K562 (cell line): Measurements from ENCODE around the gene SIX3. TPM values are rescaled to one million over a fixed set of nuclear protein-coding genes. Genes with fewer than 3 reads are reported as not detected.

Experiments used
- ATAC-seq: fragments of 200-7000 bp; cut with Tn5 transposase; 3 replicates; pipeline ENCODE4 v1.9.1; 2020; ENCODE audit warnings: moderate library complexity
- BruUV-seq: library from RNA; stranded (reverse); fragments of 400-500 nt; replicated peaks from 2 replicates; lab custom pipeline; 2021; lab: Mats Ljungman, UMichigan
- CTCF ChIA-PET: fragments of 300-600 bp; formaldehyde crosslinking; extraction: SDS; loops from one replicate; lab custom pipeline; 2021; ENCODE audit warnings: low intra/inter-chr PET ratio; lab: Yijun Ruan, JAX
- POLR2A ChIA-PET: fragments of 300-600, 350-650 bp; sonication (Branson Sonifier 250); formaldehyde crosslinking; extraction: SDS; loops from one replicate; lab custom pipeline; 2021; ENCODE audit warnings: antibody characterized with exemption, inconsistent platforms; lab: Yijun Ruan, JAX
- DNase-seq, 4 experiments: peaks; one replicate each; pipeline versions ENCODE4 v3.0.0 to v3.0.0-alpha.2; 2011 to 2018; ENCODE audit warnings: low spot score in 3 of 4, mixed read lengths in 3 of 4; ENCODE audit errors: extremely low read depth in 1 of 4
- FAIRE-seq: peaks from 2 replicates; lab custom pipeline; 2011; peaks lifted over from hg19 to GRCh38; lab: Jason Lieb, UNC
- H2AFZ ChIP-seq: 2 replicates; pipeline ENCODE4 v1.6.0; 2011; ENCODE audit warnings: low read depth, low read length, control low read depth, inconsistent platforms
- H3K27ac ChIP-seq: fragments of 200-600 bp; 3 replicates; pipeline ENCODE4 v1.8.0; 2011; ENCODE audit warnings: low read depth, mild to moderate bottlenecking, control low read depth, inconsistent platforms, low read length, moderate library complexity, mixed read lengths; ENCODE audit errors: extremely low read depth
- H3K27me3 ChIP-seq, 2 experiments: fragments of 300-600 bp in 1 of 2; 2 replicates in 1 of 2; 3 replicates in 1 of 2; pipeline versions ENCODE4 v1.6.0 to v1.8.0; 2011; ENCODE audit warnings: inconsistent platforms in 2 of 2, low read length in 2 of 2, mild to moderate bottlenecking in 1 of 2, mixed read lengths in 1 of 2, moderate library complexity in 1 of 2; ENCODE audit not compliant: control insufficient read depth in 2 of 2, insufficient read depth in 2 of 2
- H3K36me3 ChIP-seq: fragments of 300-600 bp; 3 replicates; pipeline ENCODE4 v1.8.0; 2011; ENCODE audit warnings: mild to moderate bottlenecking, low read length, inconsistent platforms; ENCODE audit not compliant: control insufficient read depth, insufficient read depth
- H3K4me1 ChIP-seq, 2 experiments: fragments of 200-600 bp in 1 of 2; replicated peaks in 1 of 2; 2 replicates in 1 of 2; 3 replicates in 1 of 2; pipeline versions ENCODE4 v1.5.1 to v1.8.0; 2011; ENCODE audit warnings: inconsistent platforms in 2 of 2, low read length in 2 of 2, mild to moderate bottlenecking in 1 of 2, mixed read lengths in 1 of 2, moderate library complexity in 1 of 2; ENCODE audit not compliant: control insufficient read depth in 2 of 2, insufficient read depth in 2 of 2
- H3K4me2 ChIP-seq: 2 replicates; pipeline ENCODE4 v1.6.1; 2011; ENCODE audit warnings: low read length, control low read depth, inconsistent platforms, mixed read lengths; ENCODE audit not compliant: insufficient read depth
- H3K4me3 ChIP-seq: fragments of 200-600 bp; sonication (generic), shearing (Covaris generic); 2 replicates; pipeline ENCODE4 v1.5.1; 2016; ENCODE audit warnings: control low read depth, inconsistent platforms
- H3K79me2 ChIP-seq: fragments of 200-600 bp; 3 replicates; pipeline ENCODE4 v1.8.0; 2011; ENCODE audit warnings: low read length, inconsistent platforms; ENCODE audit not compliant: control insufficient read depth, insufficient read depth
- H3K9ac ChIP-seq, 2 experiments: 2 replicates each; pipeline versions ENCODE4 v1.6.0 to v1.6.1; 2011; ENCODE audit warnings: low read depth in 2 of 2, low read length in 2 of 2, control low read depth in 1 of 2, inconsistent platforms in 1 of 2, mild to moderate bottlenecking in 1 of 2, mixed read lengths in 1 of 2; ENCODE audit not compliant: insufficient read depth in 1 of 2
- H3K9me1 ChIP-seq: one replicate; pipeline ENCODE4 v1.6.0; 2011; ENCODE audit warnings: inconsistent platforms, mild to moderate bottlenecking, low read length, moderate library complexity; ENCODE audit not compliant: control insufficient read depth, insufficient read depth
- H3K9me3 ChIP-seq: replicated peaks from 2 replicates; pipeline ENCODE4 v1.5.1; 2011; ENCODE audit warnings: low read depth, low read length, inconsistent platforms; ENCODE audit not compliant: control insufficient read depth, insufficient read depth
- H4K20me1 ChIP-seq: replicated peaks from 2 replicates; pipeline ENCODE4 v1.6.1; 2011; ENCODE audit warnings: low read length, inconsistent platforms, mixed read lengths; ENCODE audit not compliant: control insufficient read depth, insufficient read depth
- BMI1 ChIP-seq: fragments of 150-350 bp; IDR thresholded peaks from 2 replicates; pipeline ENCODE4 v1.6.1; 2014; ENCODE audit warnings: low read length
- CBFB ChIP-seq: sonication (generic); formaldehyde crosslinking; IDR thresholded peaks from 2 replicates; pipeline ENCODE4 v1.4.0; 2020; ENCODE audit warnings: mild to moderate bottlenecking, missing genetic modification reagents
- DACH1 ChIP-seq: fragments of 450-650 bp; IDR thresholded peaks from 2 replicates; pipeline ENCODE4 v1.6.1; 2018; ENCODE audit not compliant: partially characterized antibody
- FOXJ3 ChIP-seq: sonication (generic); formaldehyde crosslinking; IDR thresholded peaks from 2 replicates; pipeline ENCODE4 v1.4.0; 2020; ENCODE audit warnings: mild to moderate bottlenecking, missing genetic modification reagents
- MCM7 ChIP-seq, 2 experiments: fragments of 450-650 bp; IDR thresholded peaks; 2 replicates each; pipeline ENCODE4 v1.6.1; 2016 to 2018
- NCOR1 ChIP-seq: fragments of 450-650 bp; IDR thresholded peaks from 2 replicates; pipeline ENCODE4 v1.6.1; 2016; ENCODE audit warnings: mild to moderate bottlenecking, moderate library complexity
- NELFE ChIP-seq: IDR thresholded peaks from 2 replicates; pipeline ENCODE4 v1.6.1; 2011; ENCODE audit warnings: mild to moderate bottlenecking; ENCODE audit not compliant: insufficient read depth, insufficient read length
- POLR2AphosphoS5 ChIP-seq: IDR thresholded peaks from 2 replicates; pipeline ENCODE4 v1.6.1; 2011; ENCODE audit warnings: mild to moderate bottlenecking, low read depth, low read length, moderate library complexity; ENCODE audit not compliant: control insufficient read depth, insufficient read depth
- POLR2H ChIP-seq: IDR thresholded peaks from 2 replicates; pipeline ENCODE4 v1.6.1; 2016; ENCODE audit warnings: missing genetic modification characterization, low read depth, mild to moderate bottlenecking, control low read depth, missing compliant biosample characterization, moderate library complexity
- ZFX ChIP-seq: sonication (generic); formaldehyde crosslinking; IDR thresholded peaks from 2 replicates; pipeline ENCODE4 v1.8.0; 2022; ENCODE audit warnings: mild to moderate bottlenecking, missing genetic modification reagents, moderate library complexity
- ZKSCAN1 ChIP-seq: fragments of 150-350 bp; IDR thresholded peaks from 2 replicates; pipeline ENCODE4 v1.6.1; 2016; ENCODE audit warnings: low read depth, low read length
- ZNF232 ChIP-seq: sonication (generic); formaldehyde crosslinking; IDR thresholded peaks from 2 replicates; pipeline ENCODE4 v1.8.0; 2022; ENCODE audit warnings: mild to moderate bottlenecking, missing genetic modification reagents
- ZNF280A ChIP-seq: fragments of 450-650 bp; IDR thresholded peaks from 2 replicates; pipeline ENCODE4 v1.6.1; 2018; ENCODE audit warnings: mild to moderate bottlenecking, low read depth; ENCODE audit not compliant: partially characterized antibody
- ZNF408 ChIP-seq: fragments of 250-450 bp; sonication (Bioruptor Pico); IDR thresholded peaks from 2 replicates; pipeline ENCODE4 v1.4.0; 2020; ENCODE audit warnings: low read depth, mild to moderate bottlenecking, moderate library complexity
- ZNF592 ChIP-seq: fragments of 450-650 bp; IDR thresholded peaks from 2 replicates; pipeline ENCODE4 v1.6.1; 2017; ENCODE audit warnings: antibody characterized with exemption, mild to moderate bottlenecking
- ZNF639 ChIP-seq, 2 experiments: fragments of 200-800 bp in 1 of 2; sonication (Bioruptor generic) in 1 of 2; sonication (generic) in 1 of 2; formaldehyde crosslinking in 1 of 2; IDR thresholded peaks in 1 of 2; conservative IDR thresholded peaks in 1 of 2; 2 replicates each; pipeline versions ENCODE4 v1.5.0 to v1.6.1; 2016 to 2020; ENCODE audit warnings: missing compliant biosample characterization in 1 of 2, missing genetic modification characterization in 1 of 2, missing genetic modification reagents in 1 of 2
- ZNF79 ChIP-seq: fragments of 250-450 bp; sonication (Bioruptor Pico); IDR thresholded peaks from 2 replicates; pipeline ENCODE4 v1.4.0; 2020; ENCODE audit warnings: low read depth, mild to moderate bottlenecking, moderate library complexity
- WGBS: fragments of 100-300 bp; shearing (Covaris generic); methylation state at CpG from one replicate; pipeline ENCODE4 v1.1.6; 2016; ENCODE audit warnings: low coverage, mixed read lengths; ENCODE audit not compliant: insufficient coverage; ENCODE audit errors: missing lambda C conversion rate; 5-methylcytosine and 5-hydroxymethylcytosine counted together
- in situ Hi-C: fragments of 300-500 bp; cut with MboI; formaldehyde crosslinking; loops from 4 replicates; pipeline ENCODE4 v1.15.0; 2018; ENCODE audit warnings: inconsistent platforms, mixed read lengths
- intact Hi-C: fragments of 100-400 bp; cut with micrococcal nuclease; formaldehyde crosslinking; loops from 2 replicates; pipeline ENCODE4 v1.14.2; 2022
- polyA plus RNA-seq, 8 experiments: library from polyadenylated mRNA; depleted of rRNA in 4 of 8; stranded (reverse) in 5 of 8; unstranded in 3 of 8; fragments of >200 nt; fragmentation: Nextera tagmentation in 2 of 8; fragmentation: Illumina TruSeq in 1 of 8; extraction: Ambion mirVana in 2 of 8; extraction: Trizol in 1 of 8; gene quantifications; 2 replicates each; pipeline versions ENCODE4 v1.2.1 to v1.2.3, GENCODE V29; 2011 to 2014; ENCODE audit warnings: inconsistent platforms in 1 of 8, missing spikeins in 1 of 8
- total RNA-seq, 7 experiments: library from RNA; depleted of rRNA in 6 of 7; stranded (reverse); fragments of >200 nt in 6 of 7; fragmentation: Illumina TruSeq in 2 of 7; extraction: Trizol in 2 of 7; gene quantifications; 2 replicates each; pipeline versions ENCODE4 v1.2.1 to v1.2.3, GENCODE V29; 2011 to 2021; ENCODE audit warnings: low replicate concordance in 1 of 7

The SIX3 gene
- total and polyA plus RNA-seq, 9 of the 15 experiments (the other 6 are each of a cell fraction or from before 2014, with no cell fraction given) = not detected

GRCh38 chr2:44936275-44936674, 5.2 kb upstream of the SIX3 start:
- Histone ChIP-seq H3K36me3 (no peaks in the 10 kb centered on the region), H3K4me2 (no peak overlapping the region), H3K4me1 (peaks cover 0 to 15% of the 10 kb centered on the region in 2 experiments; a peak in 2 of 5 replicates), H3K4me3 (no peak overlapping the region), H3K9ac (no peak overlapping the region), H3K9me1 (no peaks in the 10 kb centered on the region), H4K20me1 (no peaks in the 10 kb centered on the region), H3K9me3 (no peaks in the 10 kb centered on the region), H2AFZ (no peak overlapping the region), H3K79me2 (no peaks in the 10 kb centered on the region), H3K27me3 (peaks cover 53 to 78% of the 10 kb centered on the region in 2 experiments; a peak in 3 of 5 replicates), H3K27ac (no peak overlapping the region)
- FAIRE-seq (no peak), DNase-seq (no peak), ATAC-seq (no peak)
- WGBS = 0% methylated on average over 5 of the region's 6 CpGs
- no TSS peak for BruUV-seq
- in situ Hi-C loops = no loop called here
- CTCF ChIA-PET = no interaction called here
- POLR2A ChIA-PET = no interaction called here
- intact Hi-C loops = no loop called here
- no peak for TF ChIP-seq POLR2H (tag)
- TF ChIP-seq BMI1 = no peak
- no peak for TF ChIP-seq FOXJ3 (CRISPR knock-in tag)
- TF ChIP-seq ZKSCAN1 = no peak
- TF ChIP-seq CBFB (CRISPR knock-in tag) = no peak
- TF ChIP-seq ZNF280A = no peak
- TF ChIP-seq MCM7 (IDR thresholded peaks at IDR 0.05) = no peak
- no peak for TF ChIP-seq NELFE
- no peak for TF ChIP-seq ZNF79 (CRISPR knock-in tag)
- TF ChIP-seq DACH1 = no peak
- TF ChIP-seq NCOR1 = no peak
- TF ChIP-seq ZNF408 (CRISPR knock-in tag) = no peak
- no peak for TF ChIP-seq ZNF592
- no peak for TF ChIP-seq POLR2AphosphoS5
- no peak for TF ChIP-seq ZNF232 (CRISPR knock-in tag)
- no peak for TF ChIP-seq ZNF639 (CRISPR knock-in tag; conservative IDR thresholded peaks at IDR 0.05 in 1 of 2, IDR thresholded peaks at IDR 0.05 in 1 of 2)
- no peak for TF ChIP-seq ZFX (CRISPR knock-in tag)
